ENCODE results near the gene TBC1D9B.

TBC1D9B gene

GRCh38 chr5:179916523-179916922, 8.8 kb upstream of the TBC1D9B start:
- no peak for TF ChIP-seq CTCF (IDR thresholded peaks at IDR 0.05)
- TF ChIP-seq ZFX (IDR thresholded peaks at IDR 0.05; ENCODE audit: borderline replicate concordance) = no peak

GRCh38 chr5:179915406-179915935, 7.8 kb upstream of the TBC1D9B start:
- TF ChIP-seq CTCF (IDR thresholded peaks at IDR 0.05) (no peak), ZFX (IDR thresholded peaks at IDR 0.05; ENCODE audit: borderline replicate concordance) (no peak)
- H3K27ac ChIP-seq = no peak overlapping the region

More at GRCh38 chr5:179916523-179916922, 8.8 kb upstream of the TBC1D9B start:
- no peak overlapping the region for H3K27ac ChIP-seq

- TF ChIP-seq ZFX (IDR thresholded peaks at IDR 0.05; ENCODE audit: borderline replicate concordance) = no peak
- no peak for TF ChIP-seq CTCF (IDR thresholded peaks at IDR 0.05)
- H3K27ac ChIP-seq = peak overlapping the region; percentile 62
Measured at GRCh38 chr5:179914032-179914755, 6.5 kb upstream of the TBC1D9B start.

- TF ChIP-seq ZFX (IDR thresholded peaks at IDR 0.05; ENCODE audit: borderline replicate concordance) = no peak
- peak overlapping the region; percentile 62 for H3K27ac ChIP-seq
Measured at GRCh38 chr5:179913461-179913860, 5.8 kb upstream of the TBC1D9B start.

- TF ChIP-seq CTCF (IDR thresholded peaks at IDR 0.05) (no peak), ZFX (IDR thresholded peaks at IDR 0.05; ENCODE audit: borderline replicate concordance) (no peak)
- H3K27ac ChIP-seq = no peak overlapping the region
Measured at GRCh38 chr5:179912951-179913350, 5.3 kb upstream of the TBC1D9B start.

GRCh38 chr5:179912386-179912785, 4.7 kb upstream of the TBC1D9B start:
- no peak for TF ChIP-seq CTCF (IDR thresholded peaks at IDR 0.05)
- no peak for TF ChIP-seq ZFX (IDR thresholded peaks at IDR 0.05; ENCODE audit: borderline replicate concordance)
- H3K27ac ChIP-seq = no peak overlapping the region

GRCh38 chr5:179909224-179909623, 1.5 kb upstream of the TBC1D9B start:
- H3K27ac ChIP-seq = no peak overlapping the region

More at GRCh38 chr5:179909224-179909623, 1.5 kb upstream of the TBC1D9B start:
- TF ChIP-seq ZFX (IDR thresholded peaks at IDR 0.05; ENCODE audit: borderline replicate concordance) = no peak
- TF ChIP-seq CTCF (IDR thresholded peaks at IDR 0.05) = no peak

Data from 22Rv1 (cell line).